Caco-2 (cell line): ENCODE data around the gene ANO4. TPM values are rescaled to one million over a fixed set of nuclear protein-coding genes. Genes with fewer than 3 reads are reported as not detected.

Experiments used
- BruUV-seq: library from RNA; stranded (reverse); fragments of 400-500 nt; replicated peaks from 2 replicates; lab custom pipeline; 2021; lab: Mats Ljungman, UMichigan
- CTCF ChIA-PET: fragments of 300-600 bp; sonication (Branson Sonifier 250); formaldehyde crosslinking; loops from one replicate; lab custom pipeline; 2022; ENCODE audit warnings: antibody characterized with exemption; lab: Charles Lee
- POLR2A ChIA-PET: fragments of 300-600 bp; sonication (Branson Sonifier 250); formaldehyde crosslinking; loops from one replicate; lab custom pipeline; 2022; ENCODE audit warnings: antibody characterized with exemption; lab: Charles Lee
- DNase-seq, 2 experiments: peaks; one replicate each; pipeline versions ENCODE4 v3.0.0 to v3.0.0-alpha.2; 2020 to 2022
- H3K27me3 ChIP-seq: replicated peaks from 2 replicates; pipeline ENCODE4 v1.6.0; 2011; ENCODE audit warnings: low read length; ENCODE audit not compliant: control insufficient read depth, insufficient read depth
- H3K36me3 ChIP-seq: 2 replicates; pipeline ENCODE4 v1.5.1; 2011; ENCODE audit warnings: low read length; ENCODE audit not compliant: control insufficient read depth, insufficient read depth
- H3K4me1 ChIP-seq: fragments of 250-450 bp; sonication (Bioruptor Pico); 2 replicates; pipeline ENCODE4 v1.5.1; 2020; ENCODE audit warnings: mild to moderate bottlenecking
- H3K4me3 ChIP-seq: 2 replicates; pipeline ENCODE4 v1.5.1; 2011; ENCODE audit warnings: low read depth, mild to moderate bottlenecking, control low read depth, low read length
- H3K9me3 ChIP-seq: fragments of 250-450 bp; sonication (Bioruptor Pico); 2 replicates; pipeline ENCODE4 v1.5.1; 2020; ENCODE audit warnings: mild to moderate bottlenecking, moderate library complexity
- H3K27ac Mint-ChIP-seq: one replicate; pipeline ENCODE4 v1.8.0; 2022; ENCODE audit warnings: mixed read lengths; ENCODE audit not compliant: unreplicated experiment
- H3K27me3 Mint-ChIP-seq: one replicate; pipeline ENCODE4 v1.8.0; 2022; ENCODE audit warnings: mixed read lengths; ENCODE audit not compliant: insufficient read depth, unreplicated experiment
- H3K36me3 Mint-ChIP-seq: one replicate; pipeline ENCODE4 v1.8.0; 2022; ENCODE audit warnings: mild to moderate bottlenecking, mixed read lengths; ENCODE audit not compliant: insufficient read depth, unreplicated experiment
- H3K4me1 Mint-ChIP-seq: one replicate; pipeline ENCODE4 v1.8.0; 2022; ENCODE audit warnings: low read depth, mixed read lengths; ENCODE audit not compliant: unreplicated experiment
- H3K4me3 Mint-ChIP-seq: one replicate; pipeline ENCODE4 v1.8.0; 2022; ENCODE audit warnings: mild to moderate bottlenecking, moderate library complexity, mixed read lengths; ENCODE audit not compliant: unreplicated experiment
- H3K9me3 Mint-ChIP-seq: one replicate; pipeline ENCODE4 v1.8.0; 2022; ENCODE audit warnings: mixed read lengths; ENCODE audit not compliant: unreplicated experiment
- CTCF ChIP-seq, 2 experiments: fragments of 200-600 bp in 1 of 2; IDR thresholded peaks; 1 replicate in 1 of 2; 2 replicates in 1 of 2; pipeline versions ENCODE4 v1.5.1 to v1.8.0; 2011 to 2022; ENCODE audit warnings: antibody characterized with exemption in 1 of 2, control low read depth in 1 of 2, inconsistent platforms in 1 of 2, low read depth in 1 of 2, low read length in 1 of 2, mild to moderate bottlenecking in 1 of 2, moderate library complexity in 1 of 2; ENCODE audit not compliant: insufficient read depth in 1 of 2, severe bottlenecking in 1 of 2, unreplicated experiment in 1 of 2
- intact Hi-C: fragments of 100-400 bp; cut with micrococcal nuclease; formaldehyde crosslinking; loops from one replicate; pipeline ENCODE4 v1.10.0; 2022; ENCODE audit not compliant: unreplicated experiment
- total RNA-seq: library from RNA; stranded (reverse); gene quantifications from 2 replicates; pipeline ENCODE4 v1.2.3, GENCODE V29; 2022

The ANO4 gene
- total RNA-seq, 1 experiment from 2014 or later = 0.09 TPM

GRCh38 chr12:100875156-100875555 is 80.6 kb downstream of the ANO4 start:
- H3K9me3 Mint-ChIP-seq = peaks cover 7% of the 10 kb centered on the region
- no peak overlapping the region for H3K4me3 ChIP-seq
- CTCF ChIA-PET = no interaction called here
- no peak overlapping the region for H3K27ac Mint-ChIP-seq
- H3K27me3 ChIP-seq = no peaks in the 10 kb centered on the region
- BruUV-seq = no TSS peak
- H3K36me3 ChIP-seq = no peaks in the 10 kb centered on the region
- no peaks in the 10 kb centered on the region for H3K4me1 ChIP-seq
- no peaks in the 10 kb centered on the region for H3K36me3 Mint-ChIP-seq
- POLR2A ChIA-PET = no interaction called here
- H3K9me3 ChIP-seq = no peaks in the 10 kb centered on the region
- H3K4me3 Mint-ChIP-seq = no peak overlapping the region
- no peak for DNase-seq
- H3K4me1 Mint-ChIP-seq = no peaks in the 10 kb centered on the region
- intact Hi-C loops = no loop called here
- H3K27me3 Mint-ChIP-seq = peaks cover 10% of the 10 kb centered on the region
- TF ChIP-seq CTCF (IDR thresholded peaks at IDR 0.05; ENCODE audit: insufficient read depth in 1 of 2, low read depth in 1 of 2, low read length in 1 of 2, severe bottlenecking in 1 of 2, unreplicated experiment in 1 of 2) = no peak

- H3K36me3 ChIP-seq = no peaks in the 10 kb centered on the region
- Mint-ChIP-seq H3K4me3 (no peak overlapping the region), H3K27ac (no peak overlapping the region), H3K27me3 (peaks cover 13% of the 10 kb centered on the region), H3K4me1 (no peaks in the 10 kb centered on the region), H3K36me3 (no peaks in the 10 kb centered on the region), H3K9me3 (peaks cover 7% of the 10 kb centered on the region)
- CTCF ChIA-PET = interaction anchor here (0.7 kb wide), 1 partner anchor 121 kb away, joined by 9 read pairs; no protein-coding TSS in a partner anchor
- intact Hi-C loops = no loop called here
- H3K27me3 ChIP-seq = no peaks in the 10 kb centered on the region
- DNase-seq = no peak
- BruUV-seq = no TSS peak
- H3K4me1 ChIP-seq = no peaks in the 10 kb centered on the region
- H3K9me3 ChIP-seq = no peaks in the 10 kb centered on the region
- TF ChIP-seq CTCF (IDR thresholded peaks at IDR 0.05; ENCODE audit: insufficient read depth in 1 of 2, low read depth in 1 of 2, low read length in 1 of 2, severe bottlenecking in 1 of 2, unreplicated experiment in 1 of 2) = no peak
- H3K4me3 ChIP-seq = no peak overlapping the region
- POLR2A ChIA-PET = no interaction called here
These were observed 81.2 kb downstream of the ANO4 start for GRCh38 chr12:100875771-100876170.

- no peak for DNase-seq
- no peak overlapping the region for H3K27ac Mint-ChIP-seq
- Histone ChIP-seq H3K9me3 (no peaks in the 10 kb centered on the region), H3K27me3 (no peaks in the 10 kb centered on the region), H3K4me3 (no peak overlapping the region), H3K4me1 (no peaks in the 10 kb centered on the region), H3K36me3 (no peaks in the 10 kb centered on the region)
- intact Hi-C loops = no loop called here
- no peaks in the 10 kb centered on the region for H3K36me3 Mint-ChIP-seq
- no peak overlapping the region for H3K4me3 Mint-ChIP-seq
- no peaks in the 10 kb centered on the region for H3K4me1 Mint-ChIP-seq
- peak in 1 of 2 experiments; percentile 31 for TF ChIP-seq CTCF (IDR thresholded peaks at IDR 0.05; ENCODE audit: insufficient read depth in 1 of 2, low read depth in 1 of 2, low read length in 1 of 2, severe bottlenecking in 1 of 2, unreplicated experiment in 1 of 2)
- H3K9me3 Mint-ChIP-seq = peaks cover 7% of the 10 kb centered on the region
- CTCF ChIA-PET = no interaction called here
- BruUV-seq = no TSS peak
- POLR2A ChIA-PET = no interaction called here
- peaks cover 13% of the 10 kb centered on the region for H3K27me3 Mint-ChIP-seq
These were observed 83.2 kb downstream of the ANO4 start for GRCh38 chr12:100877776-100878175.
